Transverse colon (tissue), 4 donors: Measurements from ENCODE around the gene VSTM2L. TPM values are rescaled to one million over a fixed set of nuclear protein-coding genes. Genes with fewer than 3 reads are reported as not detected.

ENCODE experiments used
- DNase-seq: peaks from one replicate; pipeline ENCODE4 v3.0.0-alpha.2; 2019
- H3K27ac ChIP-seq, 4 donors: fragments of 200-600 bp; sonication (generic); 2 replicates each; pipeline ENCODE4 v1.5.1; 2016 to 2018; ENCODE audit warnings: inconsistent platforms in 4 of 4
- H3K27me3 ChIP-seq: fragments of 200-600 bp; sonication (generic); 2 replicates; pipeline ENCODE4 v1.5.1; 2017; ENCODE audit warnings: inconsistent platforms
- H3K36me3 ChIP-seq, 4 donors: fragments of 200-600 bp; sonication (generic); 2 replicates each; pipeline ENCODE4 v1.5.1; 2017 to 2019; ENCODE audit warnings: inconsistent platforms in 4 of 4
- H3K4me1 ChIP-seq, 4 donors: fragments of 200-600 bp; sonication (generic); 2 replicates each; pipeline ENCODE4 v1.5.1; 2017 to 2020; ENCODE audit warnings: inconsistent platforms in 4 of 4
- H3K4me3 ChIP-seq, 4 donors: fragments of 200-600 bp; sonication (generic); 1 replicate in 1 of 4; 2 replicates in 3 of 4; pipeline versions ENCODE4 v1.5.1 to v1.6.1; 2017 to 2019; ENCODE audit warnings: inconsistent platforms in 4 of 4
- H3K9me3 ChIP-seq, 2 donors: fragments of 200-600 bp; sonication (generic); 2 replicates each; pipeline ENCODE4 v1.5.1; 2017 to 2019; ENCODE audit warnings: inconsistent platforms in 2 of 2
- EP300 ChIP-seq: sonication (generic); formaldehyde crosslinking; IDR thresholded peaks from one replicate; pipeline ENCODE4 v1.6.1; 2017; ENCODE audit warnings: antibody characterized with exemption, low read depth
- POLR2A ChIP-seq: fragments of 450-650 bp; IDR thresholded peaks from one replicate; pipeline ENCODE4 v1.6.1; 2016; ENCODE audit warnings: antibody characterized with exemption, mild to moderate bottlenecking, moderate library complexity
- POLR2AphosphoS5 ChIP-seq, 3 donors: sonication (generic); formaldehyde crosslinking; IDR thresholded peaks; one replicate each; pipeline ENCODE4 v1.6.1; 2016; ENCODE audit warnings: antibody characterized with exemption in 3 of 3
- WGBS, 2 donors: methylation state at CpG; one replicate each; pipeline ENCODE4 v1.1.5; 2018; ENCODE audit warnings: low coverage in 1 of 2; 5-methylcytosine and 5-hydroxymethylcytosine counted together
- in situ Hi-C, 4 donors: fragments of 200-750 bp; cut with MboI; loops; one replicate each; pipeline versions ENCODE4 v1.15.0 to v1.15.1; 2017; ENCODE audit warnings: low sequenced_read_pairs in 3 of 4, low pct_ligation_motif_present in 1 of 4, low pct_unique_long_range_greater_than_20kb in 1 of 4
- intact Hi-C: fragments of 100-400 bp; cut with DNase I; formaldehyde crosslinking; loops from one replicate; pipeline ENCODE4 v1.15.1; 2023; ENCODE audit warnings: low total_unique reads
- total RNA-seq, 4 donors: library from RNA; depleted of rRNA; stranded (reverse); fragments of >200 nt; gene quantifications; one replicate each; pipeline ENCODE4 v1.1.0, GENCODE V29; 2016
- TF ChIP-seq, protein P1 (sequence below), 5 experiments: fragments of 200-600 bp in 3 of 5; fragments of 450-650 bp in 2 of 5; sonication (generic) in 3 of 5; IDR thresholded peaks; 1 replicate in 2 of 5; 2 replicates in 3 of 5; pipeline ENCODE4 v1.5.1; 2016 to 2017; ENCODE audit warnings: antibody characterized with exemption in 5 of 5, inconsistent platforms in 3 of 5, mild to moderate bottlenecking in 2 of 5, moderate library complexity in 1 of 5

The VSTM2L gene
- total RNA-seq, 4 donors from 2014 or later: 3.0 to 6.6 (median 3.0) TPM; not detected in 1

DNA sequence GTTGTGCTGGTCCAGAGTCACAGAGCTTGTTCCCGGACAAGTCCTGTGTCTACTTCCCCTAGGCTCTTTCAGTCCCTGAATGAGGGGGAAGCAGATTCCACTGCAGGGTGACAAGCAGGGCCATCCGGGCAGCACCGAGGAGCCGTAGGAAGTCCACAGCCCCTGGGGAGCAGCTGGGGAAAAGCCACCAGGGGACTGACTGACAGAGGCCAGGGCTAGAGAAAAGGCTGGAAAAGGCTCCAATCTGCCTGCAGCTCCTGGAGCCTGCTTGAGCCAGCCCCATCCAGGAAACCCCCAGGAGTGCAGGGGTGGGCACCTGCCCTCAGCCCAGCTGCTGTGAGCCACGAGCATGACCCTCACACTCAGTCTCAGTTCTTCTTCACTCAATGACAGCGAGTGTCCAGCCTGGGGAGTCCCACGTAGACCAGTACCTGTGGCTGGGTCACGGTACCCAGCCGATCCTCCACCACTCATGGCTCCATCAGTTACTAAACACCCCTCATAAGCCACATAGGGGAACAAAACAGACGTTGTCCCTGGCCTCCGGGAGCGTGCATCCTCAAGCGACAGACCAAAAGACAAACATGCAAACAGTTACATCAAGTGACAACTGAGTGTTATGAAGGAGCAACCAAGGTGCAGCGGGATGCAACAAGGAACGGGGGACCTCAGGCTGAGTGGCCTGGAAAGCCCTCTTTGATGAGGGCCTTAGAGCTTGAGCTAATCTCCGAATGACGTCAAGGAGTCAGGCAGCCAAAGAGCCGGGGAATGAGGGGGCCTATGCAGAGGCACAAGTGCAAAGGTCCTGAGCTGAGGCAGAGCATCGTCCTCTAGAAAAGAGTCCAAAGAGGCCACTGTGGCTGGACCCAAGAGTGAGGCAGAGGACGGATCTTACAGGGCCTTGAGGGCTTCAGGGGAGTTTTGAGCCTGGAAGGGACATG, 24.8 kb upstream of the VSTM2L start:
- Histone ChIP-seq H3K27ac (no peak overlapping the region), H3K4me1 (no peaks in the 10 kb centered on the region), H3K4me3 (no peak overlapping the region), H3K27me3 (no peaks in the 10 kb centered on the region), H3K9me3 (no peaks in the 10 kb centered on the region), H3K36me3 (no peaks in the 10 kb centered on the region)
- intact Hi-C loops (no loop called here), in situ Hi-C loops (no loop called here)
- TF ChIP-seq, protein P1, sequence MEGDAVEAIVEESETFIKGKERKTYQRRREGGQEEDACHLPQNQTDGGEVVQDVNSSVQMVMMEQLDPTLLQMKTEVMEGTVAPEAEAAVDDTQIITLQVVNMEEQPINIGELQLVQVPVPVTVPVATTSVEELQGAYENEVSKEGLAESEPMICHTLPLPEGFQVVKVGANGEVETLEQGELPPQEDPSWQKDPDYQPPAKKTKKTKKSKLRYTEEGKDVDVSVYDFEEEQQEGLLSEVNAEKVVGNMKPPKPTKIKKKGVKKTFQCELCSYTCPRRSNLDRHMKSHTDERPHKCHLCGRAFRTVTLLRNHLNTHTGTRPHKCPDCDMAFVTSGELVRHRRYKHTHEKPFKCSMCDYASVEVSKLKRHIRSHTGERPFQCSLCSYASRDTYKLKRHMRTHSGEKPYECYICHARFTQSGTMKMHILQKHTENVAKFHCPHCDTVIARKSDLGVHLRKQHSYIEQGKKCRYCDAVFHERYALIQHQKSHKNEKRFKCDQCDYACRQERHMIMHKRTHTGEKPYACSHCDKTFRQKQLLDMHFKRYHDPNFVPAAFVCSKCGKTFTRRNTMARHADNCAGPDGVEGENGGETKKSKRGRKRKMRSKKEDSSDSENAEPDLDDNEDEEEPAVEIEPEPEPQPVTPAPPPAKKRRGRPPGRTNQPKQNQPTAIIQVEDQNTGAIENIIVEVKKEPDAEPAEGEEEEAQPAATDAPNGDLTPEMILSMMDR (IDR thresholded peaks at IDR 0.05): no peak
- no peak for TF ChIP-seq POLR2A
- TF ChIP-seq POLR2AphosphoS5 (IDR thresholded peaks at IDR 0.05): no peak
- no peak for TF ChIP-seq EP300
- DNase-seq: no peak
- WGBS, 2 donors: 67 to 82% methylated on average over 2 to 20 of the region's 20 CpGs

DNA sequence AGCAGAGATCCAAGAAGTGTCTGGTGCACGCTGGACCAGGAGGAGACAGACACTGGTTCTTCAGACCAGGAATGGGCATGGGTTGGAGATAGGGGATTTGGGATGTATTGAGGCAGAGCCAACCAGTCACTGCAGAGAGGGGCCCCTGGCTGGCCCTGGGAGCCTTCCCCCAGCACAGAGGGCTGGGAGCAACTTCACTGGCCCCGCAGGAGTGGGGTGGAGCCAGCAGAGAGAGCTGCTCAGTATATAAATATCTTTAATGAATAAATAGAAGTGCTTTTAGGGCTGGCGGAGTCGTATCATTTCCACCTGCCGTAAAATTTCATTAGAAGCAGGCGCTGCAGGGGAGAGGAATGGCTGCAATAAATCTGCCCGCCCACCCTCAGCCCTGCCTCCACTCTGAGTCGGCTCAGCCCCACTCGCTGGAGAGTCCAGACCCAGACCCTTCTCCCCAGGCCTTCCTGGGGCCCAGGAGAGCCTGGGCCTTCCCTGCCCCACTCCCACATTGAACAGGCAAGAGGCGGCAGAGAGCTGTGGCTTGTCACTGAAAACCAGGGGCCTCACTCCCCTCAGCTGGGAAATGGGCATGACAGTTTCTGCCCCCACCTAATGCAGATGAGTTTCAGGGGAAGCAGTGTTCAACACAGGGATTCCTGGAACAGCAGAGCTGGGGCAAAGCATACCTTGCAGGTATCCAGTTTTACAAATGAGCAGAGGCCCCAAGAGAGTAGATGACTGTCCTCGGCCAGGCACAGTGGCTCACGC, 23.9 kb upstream of the VSTM2L start:
- Histone ChIP-seq H3K4me1 (no peaks in the 10 kb centered on the region), H3K9me3 (no peaks in the 10 kb centered on the region), H3K4me3 (no peak overlapping the region), H3K27me3 (no peaks in the 10 kb centered on the region), H3K36me3 (no peaks in the 10 kb centered on the region), H3K27ac (no peak overlapping the region)
- WGBS, 2 donors: 65 to 69% methylated on average over 5 to 12 of the region's 12 CpGs
- TF ChIP-seq, protein P1 (IDR thresholded peaks at IDR 0.05): no peak
- TF ChIP-seq POLR2AphosphoS5 (IDR thresholded peaks at IDR 0.05): no peak
- no peak for TF ChIP-seq POLR2A
- no peak for TF ChIP-seq EP300
- intact Hi-C loops: no loop called here
- in situ Hi-C loops: no loop called here
- no peak for DNase-seq

DNA sequence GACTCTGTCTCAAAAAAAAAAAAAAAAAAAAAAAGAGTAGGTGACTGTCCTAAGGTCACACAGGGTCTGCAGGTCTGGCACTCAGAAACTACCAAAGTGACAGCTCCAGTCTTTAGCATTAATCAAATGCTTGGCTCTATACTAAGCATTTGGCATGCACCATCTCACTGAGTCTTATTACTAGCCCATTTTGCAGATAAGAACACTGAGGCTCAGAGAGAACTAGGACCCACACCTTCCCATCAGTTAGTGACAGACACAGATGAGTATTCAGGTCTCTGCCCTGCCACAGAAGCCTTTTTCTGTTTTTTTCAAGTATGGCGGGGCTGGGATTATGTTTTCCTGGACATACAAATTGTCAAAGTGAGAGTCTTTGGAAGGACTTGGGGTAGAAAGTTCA, 23.1 kb upstream of the VSTM2L start:
- intact Hi-C loops (no loop called here), in situ Hi-C loops (no loop called here)
- H3K36me3 ChIP-seq: no peaks in the 10 kb centered on the region
- WGBS, 2 donors: 100% methylated on average over 1 of the region's 1 CpG
- no peaks in the 10 kb centered on the region for H3K4me1 ChIP-seq
- no peak for DNase-seq
- H3K4me3 ChIP-seq: no peak overlapping the region
- no peaks in the 10 kb centered on the region for H3K9me3 ChIP-seq
- no peak overlapping the region for H3K27ac ChIP-seq
- no peak for TF ChIP-seq EP300
- no peaks in the 10 kb centered on the region for H3K27me3 ChIP-seq

DNA sequence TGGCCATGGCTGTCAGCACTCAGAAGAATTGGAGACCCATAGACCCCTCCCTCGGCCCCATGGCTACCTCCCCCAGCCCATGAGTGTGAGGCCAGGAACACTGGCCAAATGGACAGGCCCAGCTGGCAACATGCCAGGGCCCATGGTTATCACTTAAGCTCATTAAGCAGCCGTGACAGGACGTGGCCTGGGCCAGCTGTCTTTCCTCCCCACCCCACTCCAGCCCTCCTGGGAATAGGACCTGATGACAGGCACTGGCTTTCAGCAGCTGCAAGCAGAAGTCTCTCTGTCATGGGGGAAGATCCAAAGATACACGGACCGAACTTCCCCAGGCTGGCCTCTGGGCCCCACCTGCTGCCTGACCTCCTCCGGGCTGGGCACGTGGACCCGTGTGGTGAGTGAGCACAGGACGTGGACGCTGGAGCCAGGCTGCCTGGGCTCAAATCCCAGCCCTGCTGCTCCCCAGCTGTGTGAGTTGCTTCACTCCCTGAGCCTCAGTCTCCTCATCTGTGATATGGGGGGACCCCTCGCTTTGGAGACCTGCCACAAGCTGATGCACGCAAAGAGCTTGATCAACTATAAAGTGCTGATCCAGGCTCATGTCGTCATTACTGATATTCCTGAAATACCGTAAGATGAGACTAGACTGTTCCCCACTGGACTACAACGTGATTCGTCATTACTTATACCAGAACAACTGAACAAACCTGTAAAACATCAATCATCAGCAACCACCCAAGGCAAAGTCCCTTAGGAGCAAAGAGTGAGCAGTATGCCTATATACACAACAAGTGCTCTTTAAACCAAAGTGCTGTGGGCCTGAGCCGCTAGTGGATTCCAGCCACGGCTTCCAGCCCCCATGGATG, 22.0 kb upstream of the VSTM2L start:
- H3K9me3 ChIP-seq: no peaks in the 10 kb centered on the region
- WGBS, 2 donors: 62 to 68% methylated on average over 4 to 18 of the region's 18 CpGs
- H3K27me3 ChIP-seq: no peaks in the 10 kb centered on the region
- no peaks in the 10 kb centered on the region for H3K4me1 ChIP-seq
- no peak for TF ChIP-seq EP300
- TF ChIP-seq POLR2AphosphoS5 (IDR thresholded peaks at IDR 0.05): no peak
- no peaks in the 10 kb centered on the region for H3K36me3 ChIP-seq
- no peak overlapping the region for H3K27ac ChIP-seq
- intact Hi-C loops: no loop called here
- H3K4me3 ChIP-seq: no peak overlapping the region
- DNase-seq: no peak
- in situ Hi-C loops: no loop called here
